T-helper 9 cell (primary cell): ENCODE results near the gene MGMT.

Source experiments
- DNase-seq: peaks from one replicate; pipeline ENCODE4 v3.0.0-alpha.2; 2020

Gene MGMT

DNA sequence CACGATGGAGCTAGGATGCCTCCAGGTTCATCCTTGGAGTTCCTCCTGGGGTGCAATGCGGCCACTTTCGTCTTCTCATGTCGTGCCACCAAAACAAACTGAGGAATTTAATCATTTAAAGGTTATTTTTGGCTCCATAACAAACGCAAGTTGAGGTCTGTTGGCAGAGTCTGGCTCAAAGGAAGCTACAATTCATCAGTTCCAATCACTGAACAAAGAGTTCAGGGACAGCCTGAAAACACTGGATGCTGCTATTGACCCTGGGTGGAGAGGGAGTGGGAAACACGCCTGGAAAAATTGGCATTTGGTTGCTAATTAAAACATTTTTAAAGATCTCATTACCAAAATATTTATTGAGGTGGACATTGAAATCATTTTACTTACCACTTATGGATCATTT is 11.4 kb upstream of the MGMT start:
- DNase-seq: no peak

DNA sequence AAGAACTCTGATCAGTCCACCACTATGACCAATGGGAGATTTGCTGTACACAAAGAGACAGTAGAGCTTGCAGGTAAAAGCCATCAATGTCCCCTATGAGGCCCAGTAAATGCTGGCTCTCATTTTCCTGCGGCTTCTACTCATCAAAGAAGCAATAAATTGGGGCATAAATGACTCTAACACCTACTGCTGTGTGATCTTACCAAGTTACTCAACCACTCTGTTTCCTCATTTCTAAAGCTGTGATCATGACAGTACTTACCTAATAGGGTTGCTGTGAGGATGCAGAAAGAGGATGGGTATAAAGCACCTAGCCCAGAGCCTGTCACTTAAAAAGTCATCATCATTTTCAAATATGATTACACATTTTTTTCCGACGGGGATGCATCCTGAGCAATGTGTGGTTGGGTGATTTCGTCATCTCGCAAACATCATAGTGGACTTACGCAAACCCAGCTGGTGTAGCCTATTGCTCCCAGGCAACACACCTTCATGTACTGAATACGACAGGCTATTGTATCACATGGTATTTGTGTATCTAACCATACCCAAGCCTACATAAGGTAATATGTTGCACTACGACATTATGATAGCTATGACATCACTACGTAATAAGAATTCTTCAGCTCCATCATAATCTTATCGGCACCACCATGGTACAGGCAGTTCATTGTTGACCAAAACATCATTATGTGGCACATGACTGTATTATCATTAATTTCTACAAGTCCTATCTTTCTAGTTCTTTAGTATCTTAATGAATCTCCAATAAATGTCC is 7.1 kb upstream of the MGMT start:
- DNase-seq: no peak

DNA sequence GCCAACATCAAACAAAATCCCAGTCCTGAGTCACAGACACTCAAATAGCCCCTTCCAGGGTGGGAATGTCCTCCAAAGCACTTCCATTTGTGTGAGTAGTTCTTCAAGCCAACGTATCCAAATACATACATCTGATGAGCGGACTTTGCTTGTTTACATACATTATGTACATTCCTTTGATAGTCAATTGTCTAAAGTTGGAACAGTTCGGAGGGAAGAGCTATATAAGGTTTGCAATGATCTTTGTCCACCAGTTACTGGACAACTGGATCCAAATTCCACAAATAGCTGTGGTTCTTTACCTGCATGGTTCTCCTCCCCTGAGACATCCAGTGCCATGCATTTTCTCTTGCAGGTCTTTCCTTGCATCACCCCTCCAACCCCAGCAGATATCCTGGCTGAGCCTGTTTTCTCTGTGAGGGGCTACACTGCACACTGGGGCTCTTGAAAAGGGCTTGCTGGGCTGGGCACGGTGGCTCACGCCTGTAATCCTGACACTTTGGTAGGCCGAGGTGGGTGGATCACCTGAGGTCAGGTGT is 4.7 kb upstream of the MGMT start:
- DNase-seq: no peak

DNA sequence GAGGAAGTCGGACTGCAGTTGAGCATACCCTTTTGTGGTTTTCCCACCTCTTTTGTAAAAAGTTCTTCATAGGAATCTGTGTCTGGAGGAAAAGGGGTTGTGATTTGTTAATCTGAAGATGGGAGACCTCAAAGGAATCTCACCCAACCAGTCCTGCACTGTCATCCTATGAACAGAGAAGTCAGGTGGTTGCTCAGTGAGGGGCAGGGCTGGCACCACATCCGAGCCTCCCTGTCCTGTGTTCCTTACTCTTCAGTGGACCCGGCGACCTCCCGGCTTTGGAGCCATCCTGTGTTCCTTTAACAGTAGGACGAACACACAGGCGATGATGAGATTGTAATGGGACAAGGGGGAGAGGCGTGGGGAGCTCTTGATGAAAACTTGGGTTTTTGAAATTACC is 2.8 kb upstream of the MGMT start:
- DNase-seq: no peak

DNA sequence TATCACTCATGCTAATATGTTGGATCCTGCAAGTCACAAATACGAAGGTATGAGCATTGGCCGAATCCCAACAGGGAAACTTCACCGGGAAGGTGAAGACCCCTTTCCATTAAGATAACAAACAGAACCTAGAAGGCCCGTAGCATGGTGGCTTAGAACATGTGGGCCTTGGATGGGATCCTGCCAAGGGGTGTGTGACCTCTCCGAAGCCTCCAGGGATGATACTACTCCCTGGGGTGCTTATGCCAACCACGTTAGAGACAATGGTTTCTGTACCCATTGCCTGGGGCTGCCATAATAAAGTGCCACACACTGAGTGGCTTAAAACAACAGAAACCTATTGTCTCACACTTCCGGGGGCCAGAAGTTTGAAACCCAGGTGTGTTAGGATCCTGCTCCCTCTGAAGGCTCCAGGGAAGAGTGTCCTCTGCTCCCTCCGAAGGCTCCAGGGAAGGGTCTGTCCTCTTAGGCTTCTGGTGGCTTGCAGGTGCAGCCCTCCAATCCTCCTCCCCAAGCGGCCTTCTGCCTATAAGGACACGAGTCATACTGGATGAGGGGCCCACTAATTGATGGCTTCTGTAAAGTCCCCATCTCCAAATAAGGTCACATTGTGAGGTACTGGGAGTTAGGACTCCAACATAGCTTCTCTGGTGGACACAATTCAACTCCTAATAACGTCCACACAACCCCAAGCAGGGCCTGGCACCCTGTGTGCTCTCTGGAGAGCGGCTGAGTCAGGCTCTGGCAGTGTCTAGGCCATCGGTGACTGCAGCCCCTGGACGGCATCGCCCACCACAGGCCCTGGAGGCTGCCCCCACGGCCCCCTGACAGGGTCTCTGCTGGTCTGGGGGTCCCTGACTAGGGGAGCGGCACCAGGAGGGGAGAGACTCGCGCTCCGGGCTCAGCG is 992 bp upstream of the MGMT start:
- no peak for DNase-seq

DNA sequence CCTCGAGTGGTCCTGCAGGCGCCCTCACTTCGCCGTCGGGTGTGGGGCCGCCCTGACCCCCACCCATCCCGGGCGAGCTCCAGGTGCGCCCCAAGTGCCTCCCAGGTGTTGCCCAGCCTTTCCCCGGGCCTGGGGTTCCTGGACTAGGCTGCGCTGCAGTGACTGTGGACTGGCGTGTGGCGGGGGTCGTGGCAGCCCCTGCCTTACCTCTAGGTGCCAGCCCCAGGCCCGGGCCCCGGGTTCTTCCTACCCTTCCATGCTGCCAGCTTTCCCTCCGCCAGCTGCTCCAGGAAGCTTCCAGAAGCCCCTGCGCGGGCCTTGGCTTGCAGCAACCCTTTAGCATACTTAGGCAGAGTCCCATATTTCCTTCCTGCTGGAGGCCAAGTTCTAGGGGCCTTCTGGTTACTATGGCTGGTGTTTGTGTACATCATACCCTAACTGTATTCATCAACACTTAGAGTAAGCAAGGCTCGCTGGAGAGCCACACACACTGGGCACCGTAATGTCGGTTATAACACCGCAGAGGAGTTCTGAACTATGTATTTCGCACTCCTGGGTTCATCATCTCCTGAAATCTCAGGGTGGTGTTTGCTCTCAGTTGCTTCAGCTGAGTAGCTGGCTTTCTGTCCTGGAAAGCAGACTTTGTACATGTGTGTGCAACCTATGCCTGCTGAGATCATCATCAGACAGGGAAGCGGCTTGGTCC is 471 bp downstream of the MGMT start:
- DNase-seq: no peak

DNA sequence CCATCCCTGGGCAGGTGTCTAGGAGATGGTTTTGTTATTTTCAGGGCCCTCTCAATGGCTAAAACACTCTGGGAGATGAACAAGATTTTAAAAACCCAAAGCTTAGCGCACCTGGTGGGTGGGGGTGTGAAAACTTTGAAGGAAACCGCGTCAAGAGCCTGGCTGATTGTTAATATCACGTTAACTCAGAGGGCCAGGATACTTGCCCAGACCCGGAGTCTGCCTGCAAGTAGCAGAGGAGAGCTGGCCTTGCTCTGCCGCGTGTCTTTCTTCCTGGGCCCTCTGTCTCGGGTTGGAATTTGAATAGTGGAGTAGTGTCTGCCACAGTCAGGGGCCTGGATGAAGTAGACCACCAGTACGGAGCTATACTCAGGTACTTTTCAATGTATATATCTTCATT is 1.1 kb downstream of the MGMT start:
- DNase-seq: no peak

DNA sequence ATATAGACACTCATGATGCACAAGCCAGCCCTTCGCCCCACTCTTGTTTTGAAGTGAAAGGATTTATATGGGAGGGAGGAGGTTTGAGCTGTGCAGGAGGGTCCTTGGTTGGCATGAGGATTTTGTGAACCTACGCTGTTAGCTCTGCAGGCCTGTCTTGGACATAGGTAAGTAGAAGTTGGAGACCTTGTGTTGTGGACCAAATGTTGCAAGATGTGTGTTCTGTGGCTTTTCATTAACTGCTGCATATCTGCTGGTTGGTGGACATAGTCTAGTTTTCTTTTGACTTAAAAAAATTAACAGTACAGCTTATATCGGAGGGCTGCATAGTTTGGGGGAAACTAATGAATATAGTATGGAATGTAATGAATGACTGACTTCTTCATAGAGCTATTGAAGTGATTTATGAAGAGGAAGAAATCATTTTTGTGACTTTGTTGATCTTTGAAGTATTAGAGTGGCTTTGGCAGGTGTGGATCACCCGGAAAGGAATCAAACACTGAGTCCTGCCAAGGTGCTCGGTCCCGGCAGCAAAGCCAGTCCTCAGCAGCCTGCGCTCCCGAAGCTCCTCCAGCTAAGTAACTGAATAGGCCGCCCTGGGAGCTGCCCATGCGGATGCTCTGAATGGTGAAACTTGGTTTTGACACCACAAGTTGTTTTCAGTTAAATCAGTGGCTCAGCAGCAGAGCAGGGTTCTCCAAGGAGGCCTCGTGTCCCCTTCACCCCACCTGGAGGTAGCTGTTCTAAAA is 3.2 kb downstream of the MGMT start:
- no peak for DNase-seq

DNA sequence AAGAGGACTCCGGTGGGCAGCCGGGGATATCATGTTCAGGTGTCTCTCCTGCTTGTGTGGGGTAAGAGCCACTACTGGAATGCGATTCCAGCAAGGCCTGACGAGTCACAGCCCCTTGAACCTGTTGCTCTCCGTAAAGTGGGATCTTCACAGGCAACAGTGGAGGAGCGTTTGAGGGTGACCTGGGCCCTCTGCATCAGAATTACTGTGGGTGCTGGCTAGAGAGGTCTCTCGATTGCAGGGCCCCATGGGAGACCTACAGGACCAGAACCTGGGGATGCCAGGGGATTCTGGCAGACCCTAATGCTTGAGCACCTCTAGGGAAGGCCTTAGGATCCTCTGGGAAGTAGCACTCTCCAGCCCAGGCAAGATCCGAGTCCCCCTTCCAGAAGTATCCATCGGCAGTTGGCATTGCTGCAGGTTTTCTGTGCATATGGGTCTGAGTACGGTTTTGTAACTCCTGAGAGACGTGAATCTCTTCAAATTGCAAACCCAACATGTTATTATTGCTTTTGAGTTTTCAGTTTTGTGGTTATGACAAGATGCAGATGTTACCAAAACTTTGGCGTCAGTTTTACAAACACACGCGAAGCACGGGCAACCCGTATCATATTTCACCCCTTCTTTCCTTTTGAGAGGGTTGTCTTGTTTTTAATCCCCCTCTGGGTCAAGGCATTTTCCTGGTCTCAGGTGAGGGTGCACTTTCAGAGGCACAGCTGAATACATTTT is 4.6 kb downstream of the MGMT start:
- DNase-seq: no peak

DNA sequence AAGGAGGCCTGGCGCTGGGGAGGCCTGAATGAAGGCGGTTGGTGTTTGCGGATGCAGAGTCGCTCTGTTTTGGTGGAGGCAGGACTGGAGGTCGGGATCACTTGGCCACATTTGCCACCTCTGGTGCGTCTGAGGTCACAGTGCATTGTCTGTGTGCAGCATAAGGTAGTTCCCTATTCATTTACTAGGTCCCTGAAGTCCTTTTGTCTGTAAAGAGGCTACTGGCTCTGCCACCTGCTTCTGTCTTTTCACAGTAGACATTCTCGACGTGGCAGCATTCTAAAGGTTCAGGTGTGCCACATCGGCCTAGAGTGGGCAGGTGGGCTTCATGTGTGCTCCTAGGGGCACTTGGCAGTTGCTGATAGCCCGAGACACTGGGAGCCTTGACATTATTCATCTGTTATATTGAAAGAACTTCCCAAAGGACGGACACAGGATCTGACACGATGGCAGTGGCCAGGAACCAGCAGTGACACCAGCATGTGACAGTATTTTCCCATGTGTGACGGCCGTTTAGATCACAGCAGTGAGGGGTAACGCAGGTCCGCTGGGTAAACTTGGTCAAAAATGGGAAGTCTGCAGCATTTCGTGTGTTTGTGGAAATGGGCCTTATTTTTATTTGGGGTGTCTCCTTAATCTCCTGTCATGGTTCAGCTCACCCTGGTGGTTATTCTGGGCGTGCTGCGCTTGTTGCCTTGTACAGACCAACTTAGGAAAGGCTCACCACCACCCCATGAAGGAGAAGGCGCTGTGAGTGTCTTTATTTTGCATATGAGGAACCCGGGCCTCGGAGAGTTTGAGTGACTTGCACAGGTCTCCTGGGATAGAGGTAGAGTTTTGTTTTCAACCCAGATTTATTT is 5.9 kb downstream of the MGMT start:
- no peak for DNase-seq

DNA sequence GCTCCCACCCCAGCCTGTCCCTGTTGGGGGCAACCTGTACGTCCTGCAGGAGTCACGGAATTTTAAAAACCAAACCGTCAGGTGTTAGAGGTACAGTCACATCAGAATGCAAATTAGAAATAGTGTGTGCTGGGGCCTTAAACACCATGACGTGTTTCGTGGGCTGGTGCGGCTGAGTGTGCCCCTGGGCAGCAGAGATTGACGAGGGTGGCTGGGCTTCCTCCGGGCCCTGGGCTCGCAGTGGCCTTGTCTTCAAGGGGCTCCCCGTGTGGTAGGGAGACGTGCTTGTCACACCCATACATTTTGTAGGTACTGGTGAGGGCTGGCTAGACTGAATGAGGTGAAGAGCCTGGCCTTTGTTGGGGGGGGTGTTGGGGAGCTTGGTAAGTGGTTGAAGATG is 7.6 kb downstream of the MGMT start:
- DNase-seq: no peak

DNA sequence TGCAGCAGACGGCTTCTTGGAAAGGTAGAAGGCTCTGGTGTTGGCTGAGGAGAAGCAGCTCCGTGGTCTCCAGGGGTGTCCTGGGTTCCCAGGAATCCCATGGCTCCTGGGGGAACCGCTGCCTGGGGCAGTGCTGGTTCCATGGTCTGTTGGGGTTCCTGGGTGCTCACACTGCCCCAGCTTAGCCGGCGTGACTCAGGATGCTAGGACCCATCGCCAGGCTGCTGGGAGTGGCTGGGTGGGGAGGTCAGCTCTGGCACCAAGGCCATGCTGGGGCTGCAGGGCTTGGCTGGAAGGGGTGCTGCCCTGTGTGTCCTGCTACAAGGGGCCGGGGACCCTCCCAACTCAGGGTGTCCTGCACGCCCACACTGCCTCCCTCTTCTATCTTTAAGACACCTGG is 9.4 kb downstream of the MGMT start:
- no peak for DNase-seq

DNA sequence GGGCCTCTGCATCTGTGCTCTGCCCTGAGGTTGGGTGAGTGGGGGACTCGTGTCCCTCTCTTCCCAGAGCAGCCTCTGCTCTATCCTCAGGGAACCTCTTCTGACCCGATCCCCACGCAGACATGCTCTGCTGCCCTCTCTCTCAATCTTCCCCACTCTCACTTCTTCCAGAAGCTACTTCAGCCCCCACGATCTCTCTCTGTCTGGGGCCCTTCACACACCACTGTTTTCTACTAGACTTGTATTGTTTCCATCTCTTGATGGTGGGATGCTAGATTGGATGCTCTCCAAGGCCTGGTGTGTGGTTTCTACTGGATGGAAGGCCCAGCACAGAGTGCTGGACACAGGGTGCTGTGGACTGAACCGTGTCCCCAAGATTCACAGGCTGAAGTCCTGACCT is 10.0 kb downstream of the MGMT start:
- DNase-seq: no peak

DNA sequence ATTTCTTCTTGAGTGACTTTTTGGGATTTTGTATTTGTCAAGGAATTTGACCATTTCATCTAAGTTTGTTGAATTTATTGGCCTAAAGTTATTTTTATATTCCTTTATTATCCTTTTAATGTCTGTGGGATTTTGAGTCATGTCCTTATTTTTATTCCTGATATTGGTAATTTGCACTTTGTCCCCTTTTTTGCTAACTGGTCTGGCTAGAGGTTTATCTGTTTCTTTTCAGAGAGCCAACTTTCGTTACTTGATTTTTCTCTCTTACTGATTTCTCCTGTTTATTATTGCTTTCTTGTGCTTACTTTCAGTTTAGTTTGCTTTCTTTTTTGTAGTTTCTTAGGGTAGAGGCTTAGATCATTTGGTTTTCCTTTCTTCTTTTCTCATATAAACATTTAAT is 14.6 kb downstream of the MGMT start:
- DNase-seq: no peak

DNA sequence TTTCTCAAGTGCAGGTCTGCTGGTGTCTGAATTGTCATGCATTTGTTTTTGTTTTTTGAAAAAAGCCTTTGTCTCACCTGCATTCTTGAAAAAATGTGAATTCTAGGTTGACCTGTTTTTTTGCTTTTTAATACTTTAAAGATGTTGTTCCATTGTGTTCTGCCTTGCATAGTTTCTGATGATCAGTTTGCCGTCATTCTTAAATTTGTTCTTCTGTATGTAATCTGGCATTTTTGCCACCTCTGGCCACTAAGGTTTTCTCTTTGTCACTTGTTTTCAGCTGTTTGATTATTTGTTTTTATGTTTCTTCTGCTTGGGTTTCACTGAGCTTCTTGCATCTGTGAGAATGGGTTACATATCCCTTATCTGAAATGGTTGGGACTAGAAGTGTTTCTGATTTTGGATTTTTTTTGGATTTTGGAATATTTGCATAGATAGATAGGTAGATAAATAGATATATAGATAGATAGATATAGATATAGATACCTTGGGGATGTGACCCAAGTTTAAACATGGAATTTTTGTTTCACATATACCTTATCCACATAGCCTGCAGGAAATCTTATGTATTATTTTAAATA is 16.5 kb downstream of the MGMT start:
- DNase-seq: no peak

DNA sequence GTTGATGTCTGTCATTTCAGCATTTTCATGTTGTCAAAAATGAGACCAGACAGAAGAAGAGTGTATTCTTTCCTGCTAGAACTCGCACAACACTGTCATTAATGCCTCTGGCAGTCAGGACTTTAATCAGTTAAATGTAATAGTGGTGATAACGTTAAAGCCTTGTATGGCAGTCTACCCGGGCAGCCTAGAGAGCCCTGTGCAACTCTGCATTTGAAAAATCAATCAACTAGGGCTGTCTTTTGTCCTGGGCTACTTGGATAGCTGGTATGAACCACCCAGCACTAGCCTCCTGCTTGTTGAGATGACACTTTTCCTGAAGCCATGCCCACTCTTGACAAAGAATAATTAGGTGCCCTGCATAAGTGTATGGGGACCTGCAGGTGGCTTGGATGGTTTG is 19.8 kb downstream of the MGMT start:
- DNase-seq: no peak

DNA sequence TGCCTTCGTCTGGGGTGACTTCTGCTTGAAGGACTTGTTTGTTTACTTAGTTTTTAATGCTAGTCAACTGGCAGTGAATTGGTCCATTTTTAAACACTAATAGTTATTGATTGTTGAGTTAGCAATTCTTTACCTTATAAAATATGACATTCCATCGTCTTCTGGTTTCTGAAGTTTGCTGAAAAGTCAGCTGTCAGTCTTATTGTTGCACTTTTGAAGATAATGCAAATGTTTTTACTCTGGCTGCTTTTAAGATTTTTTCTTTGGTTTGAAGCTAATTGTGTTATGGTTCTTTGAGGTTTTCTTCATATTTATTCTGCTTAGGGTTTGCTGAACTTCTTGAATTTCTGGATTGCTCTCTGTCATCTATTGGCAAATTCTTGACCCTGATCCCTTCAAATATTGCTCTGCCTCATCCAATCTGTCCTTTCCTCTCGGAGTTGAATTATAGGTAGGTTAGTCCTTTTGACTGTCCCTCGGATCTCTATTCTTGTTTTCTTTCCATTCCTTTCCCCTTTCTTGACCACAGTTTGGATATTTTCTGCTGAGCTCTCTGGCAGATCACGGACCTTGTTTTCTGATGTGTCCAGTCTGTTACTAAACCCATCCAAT is 24.2 kb downstream of the MGMT start:
- DNase-seq: no peak

DNA sequence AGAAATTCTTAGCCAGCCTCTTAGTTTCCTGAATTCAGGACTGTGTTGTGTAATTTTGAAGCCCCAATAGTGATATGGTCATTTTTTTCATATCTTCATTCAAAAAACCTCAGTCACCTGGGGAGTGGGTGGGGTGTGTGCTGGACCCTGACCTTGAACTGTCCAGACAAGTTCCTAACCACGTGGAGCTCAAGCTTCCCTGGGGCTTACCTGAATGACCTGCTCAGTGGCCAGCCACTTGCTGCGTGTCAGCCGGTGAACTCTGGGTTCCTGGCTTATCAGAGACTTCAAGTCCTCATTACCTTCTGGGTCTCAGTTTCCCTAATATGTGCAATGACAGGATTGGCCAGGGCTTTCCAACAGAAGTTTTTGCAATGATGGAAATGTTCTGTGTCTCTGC is 27.1 kb downstream of the MGMT start:
- DNase-seq: no peak

DNA sequence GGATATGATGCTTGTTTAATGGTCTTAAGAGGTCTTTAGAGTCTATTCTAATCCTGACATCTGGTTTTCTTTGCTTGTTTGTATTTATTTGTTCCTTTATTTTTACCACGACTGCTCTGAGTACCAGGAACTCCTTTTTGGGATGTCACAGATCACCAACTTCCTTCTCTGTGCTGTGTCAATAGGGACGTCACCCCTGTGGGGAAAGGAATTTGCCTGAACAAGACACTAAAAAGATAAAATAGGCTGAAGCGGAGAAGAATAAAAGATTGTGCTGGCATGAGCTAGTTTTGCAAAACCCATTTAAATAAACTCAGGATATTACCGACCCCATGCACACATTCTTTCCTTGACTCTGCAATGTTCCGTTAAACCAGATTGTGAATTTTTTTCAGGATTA is 27.7 kb downstream of the MGMT start:
- no peak for DNase-seq

DNA sequence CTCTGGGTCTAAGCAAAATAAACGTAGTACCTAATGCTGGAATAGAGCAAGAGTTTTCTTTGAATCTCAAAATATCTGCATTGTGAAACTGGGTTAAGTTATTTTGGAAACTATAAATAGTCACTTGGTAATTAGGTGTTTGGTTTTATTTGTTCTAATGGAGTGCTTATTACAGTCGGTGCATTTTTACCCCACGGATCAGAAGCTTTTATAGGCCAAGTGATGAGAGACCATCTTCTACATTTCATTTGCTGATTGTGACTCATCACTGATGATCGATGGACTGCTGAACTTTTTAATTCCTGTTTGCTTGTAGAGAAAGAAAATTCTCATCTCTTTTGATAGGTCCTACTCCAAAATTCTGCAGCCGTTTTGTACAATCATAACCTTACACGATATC is 28.2 kb downstream of the MGMT start:
- no peak for DNase-seq
